ENCODE data around the gene MDH1. TPM values are rescaled to one million over a fixed set of nuclear protein-coding genes. Genes with fewer than 3 reads are reported as not detected.

The MDH1 gene
- total RNA-seq, 4 donors from 2014 or later: 100 to 148 (median 121) TPM

Other genes starting within 250 kb of the MDH1 start
- 10 to 100 TPM; 14.4 to 22.4 (median 20.4) TPM for gene WDPCP, start 486 bp upstream of the MDH1 start, total RNA-seq